H9 (cell line): ENCODE results near the gene COL4A4. TPM values are rescaled to one million over a fixed set of nuclear protein-coding genes. Genes with fewer than 3 reads are reported as not detected.

Source experiments
- DNase-seq: peaks from one replicate; pipeline ENCODE4 v3.0.0-alpha.2; 2017
- H2AFZ ChIP-seq: one replicate; pipeline ENCODE4 v1.6.1; 2013; ENCODE audit warnings: mild to moderate bottlenecking, low read length, control low read depth, moderate library complexity
- H2AK5ac ChIP-seq: 2 replicates; pipeline ENCODE4 v1.6.1; 2013; ENCODE audit warnings: low read length, control low read depth, mixed read lengths; ENCODE audit not compliant: insufficient read length
- H2BK120ac ChIP-seq: one replicate; pipeline ENCODE4 v1.6.1; 2013; ENCODE audit warnings: low read depth, mild to moderate bottlenecking, low read length, control low read depth, inconsistent platforms; ENCODE audit not compliant: poor library complexity, severe bottlenecking
- H2BK12ac ChIP-seq: 2 replicates; pipeline ENCODE4 v1.6.1; 2013; ENCODE audit warnings: low read length, control low read depth, mixed read lengths, low read depth; ENCODE audit not compliant: insufficient read length
- H2BK15ac ChIP-seq: 2 replicates; pipeline ENCODE4 v1.6.1; 2013; ENCODE audit warnings: low read depth, low read length, control low read depth
- H2BK20ac ChIP-seq: one replicate; pipeline ENCODE4 v1.6.1; 2013; ENCODE audit warnings: low read depth, mild to moderate bottlenecking, low read length, control low read depth, inconsistent platforms; ENCODE audit not compliant: poor library complexity, severe bottlenecking
- H2BK5ac ChIP-seq: 2 replicates; pipeline ENCODE4 v1.6.1; 2013; ENCODE audit warnings: low read length, control low read depth, mixed read lengths; ENCODE audit not compliant: insufficient read length
- H3K14ac ChIP-seq: 2 replicates; pipeline ENCODE4 v1.6.1; 2013; ENCODE audit warnings: low read length, control low read depth; ENCODE audit not compliant: insufficient read depth
- H3K18ac ChIP-seq: 2 replicates; pipeline ENCODE4 v1.6.1; 2013; ENCODE audit warnings: low read depth, mild to moderate bottlenecking, mixed read lengths, low read length, control low read depth; ENCODE audit not compliant: insufficient read length
- H3K23ac ChIP-seq: 2 replicates; pipeline ENCODE4 v1.6.1; 2013; ENCODE audit warnings: low read length, control low read depth, mixed read lengths, low read depth; ENCODE audit not compliant: insufficient read length
- H3K23me2 ChIP-seq: 2 replicates; pipeline ENCODE4 v1.6.1; 2013; ENCODE audit warnings: low read depth, mild to moderate bottlenecking, mixed read lengths, low read length, control low read depth; ENCODE audit not compliant: insufficient read length, poor library complexity, severe bottlenecking
- H3K27ac ChIP-seq: 2 replicates; pipeline ENCODE4 v1.5.1; 2013; ENCODE audit warnings: low read length, control low read depth, mixed read lengths, low read depth; ENCODE audit not compliant: insufficient read length
- H3K27me3 ChIP-seq: 2 replicates; pipeline ENCODE4 v1.6.1; 2013; ENCODE audit warnings: low read length, control low read depth, inconsistent platforms; ENCODE audit not compliant: insufficient read depth
- H3K4ac ChIP-seq: 2 replicates; pipeline ENCODE4 v1.6.1; 2013; ENCODE audit warnings: low read depth, mild to moderate bottlenecking, control low read depth, inconsistent platforms, low read length, moderate library complexity
- H3K4me1 ChIP-seq: 2 replicates; pipeline ENCODE4 v1.6.1; 2013; ENCODE audit warnings: low read length, control low read depth, inconsistent platforms; ENCODE audit not compliant: insufficient read depth
- H3K4me2 ChIP-seq: 2 replicates; pipeline ENCODE4 v1.6.1; 2013; ENCODE audit warnings: low read length, control low read depth, mixed read lengths; ENCODE audit not compliant: insufficient read length, insufficient read depth
- H3K56ac ChIP-seq: 2 replicates; pipeline ENCODE4 v1.6.1; 2013; ENCODE audit warnings: low read depth, mild to moderate bottlenecking, mixed read lengths, low read length, control low read depth; ENCODE audit not compliant: insufficient read length
- H3K79me1 ChIP-seq: 2 replicates; pipeline ENCODE4 v1.6.1; 2013; ENCODE audit warnings: low read depth, mild to moderate bottlenecking, moderate library complexity, low read length, control low read depth, inconsistent platforms; ENCODE audit not compliant: insufficient read depth, poor library complexity, severe bottlenecking
- H3K79me2 ChIP-seq: 2 replicates; pipeline ENCODE4 v1.6.1; 2013; ENCODE audit warnings: low read length, control low read depth, inconsistent platforms; ENCODE audit not compliant: insufficient read depth
- H3K9ac ChIP-seq: 2 replicates; pipeline ENCODE4 v1.6.1; 2013; ENCODE audit warnings: low read length, control low read depth, mixed read lengths; ENCODE audit not compliant: insufficient read length; ENCODE audit errors: extremely low read depth
- H3K9me3 ChIP-seq: one replicate; pipeline ENCODE4 v1.6.1; 2013; ENCODE audit warnings: low read depth, low read length, inconsistent platforms; ENCODE audit not compliant: control insufficient read depth
- H3T11ph ChIP-seq: one replicate; pipeline ENCODE4 v1.6.1; 2013; ENCODE audit warnings: mild to moderate bottlenecking, low read length, control low read depth, inconsistent platforms
- H4K20me1 ChIP-seq: one replicate; pipeline ENCODE4 v1.6.1; 2013; ENCODE audit not compliant: control insufficient read depth, insufficient read length, insufficient read depth
- H4K5ac ChIP-seq: 2 replicates; pipeline ENCODE4 v1.6.1; 2013; ENCODE audit warnings: low read depth, mild to moderate bottlenecking, mixed read lengths, low read length, control low read depth; ENCODE audit not compliant: insufficient read length
- H4K8ac ChIP-seq: replicated peaks from 2 replicates; pipeline ENCODE4 v1.6.1; 2013; ENCODE audit warnings: low read length, control low read depth, mixed read lengths, low read depth; ENCODE audit not compliant: insufficient read length
- H4K91ac ChIP-seq: 2 replicates; pipeline ENCODE4 v1.6.1; 2013; ENCODE audit warnings: low read depth, mild to moderate bottlenecking, moderate library complexity, mixed read lengths, low read length, control low read depth; ENCODE audit not compliant: insufficient read length
- H3K27ac Mint-ChIP-seq, 3 experiments: 2 replicates in 2 of 3; 3 replicates in 1 of 3; pipeline ENCODE4 v1.8.0; 2020 to 2021; ENCODE audit warnings: mixed read lengths in 3 of 3, mild to moderate bottlenecking in 1 of 3, moderate library complexity in 1 of 3
- H3K27me3 Mint-ChIP-seq: 2 replicates; pipeline ENCODE4 v1.8.0; 2021; ENCODE audit warnings: low read depth, mild to moderate bottlenecking, moderate library complexity, mixed read lengths
- H3K36me3 Mint-ChIP-seq, 3 experiments: 2 replicates in 2 of 3; 3 replicates in 1 of 3; pipeline ENCODE4 v1.8.0; 2020 to 2021; ENCODE audit warnings: low read depth in 3 of 3, mixed read lengths in 3 of 3; ENCODE audit not compliant: insufficient read depth in 1 of 3
- H3K4me1 Mint-ChIP-seq, 2 experiments: 2 replicates each; pipeline ENCODE4 v1.8.0; 2020; ENCODE audit warnings: mixed read lengths in 2 of 2
- H3K4me3 Mint-ChIP-seq, 2 experiments: 2 replicates in 1 of 2; 3 replicates in 1 of 2; pipeline ENCODE4 v1.8.0; 2020 to 2021; ENCODE audit warnings: mild to moderate bottlenecking in 2 of 2, mixed read lengths in 2 of 2, moderate library complexity in 1 of 2
- H3K9me3 Mint-ChIP-seq, 2 experiments: 2 replicates in 1 of 2; 3 replicates in 1 of 2; pipeline ENCODE4 v1.8.0; 2020; ENCODE audit warnings: mild to moderate bottlenecking in 2 of 2, mixed read lengths in 2 of 2, moderate library complexity in 1 of 2
- CTCF ChIP-seq: fragments of 200-600 bp; sonication (generic); conservative IDR thresholded peaks from 3 replicates; pipeline ENCODE4 v1.8.0; 2021; ENCODE audit warnings: antibody characterized with exemption, mild to moderate bottlenecking
- WGBS: extraction: QIAGEN DNeasy Blood & Tissue Kit; methylation state at CpG from one replicate; pipeline ENCODE4 v1.1.7; 2013; ENCODE audit warnings: missing lambda C conversion rate, low lambda C conversion rate, mixed read lengths; ENCODE audit not compliant: insufficient read length; ENCODE audit errors: extremely low coverage; 5-methylcytosine and 5-hydroxymethylcytosine counted together
- total RNA-seq: library from RNA; stranded (reverse); gene quantifications from 2 replicates; pipeline ENCODE4 v1.2.1, GENCODE V29; 2021

Gene COL4A4
- total RNA-seq, 1 experiment from 2014 or later, result 0.92 TPM

DNA sequence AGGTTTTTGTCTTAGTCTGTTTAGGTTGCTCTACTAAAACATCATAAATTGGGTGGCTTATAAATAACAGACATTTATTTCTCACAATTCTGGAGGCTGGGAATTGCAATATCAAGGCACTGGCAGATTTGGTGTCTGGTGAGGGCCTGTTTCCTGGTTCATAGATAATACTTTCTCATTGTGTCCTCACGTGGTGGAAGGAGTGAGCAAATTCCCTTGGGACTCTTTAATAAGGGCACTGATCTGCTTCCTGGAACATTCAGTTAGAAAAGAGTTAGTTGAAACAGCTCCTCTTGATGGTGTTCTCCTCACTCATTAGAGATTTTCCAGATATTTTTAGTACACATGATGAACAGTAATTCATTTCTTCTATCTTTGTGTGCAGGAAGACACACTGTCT, 22.7 kb upstream of the COL4A4 start:
- Histone ChIP-seq H3K9me3 (no peaks in the 10 kb centered on the region), H3K4ac (no peak overlapping the region), H3K23me2 (no peaks in the 10 kb centered on the region), H3K14ac (no peak overlapping the region), H2BK15ac (no peak overlapping the region), H3K23ac (no peak overlapping the region), H3K27ac (no peak overlapping the region), H4K20me1 (no peaks in the 10 kb centered on the region), H4K5ac (no peak overlapping the region), H3K18ac (no peak overlapping the region), H4K91ac (no peak overlapping the region), H3K9ac (no peak overlapping the region), H3K79me2 (no peaks in the 10 kb centered on the region), H3K79me1 (no peaks in the 10 kb centered on the region), H3K56ac (no peak overlapping the region), H2BK5ac (no peak overlapping the region), H3K4me1 (peaks cover 11% of the 10 kb centered on the region; the same call in 1 of the 2 replicates), H2BK20ac (no peak overlapping the region), H2BK12ac (no peak overlapping the region), H2AFZ (no peak overlapping the region), H4K8ac (no peak overlapping the region), H3T11ph (no peak overlapping the region), H3K27me3 (no peaks in the 10 kb centered on the region), H2BK120ac (no peak overlapping the region), H3K4me2 (no peak overlapping the region), H2AK5ac (no peak overlapping the region)
- no peaks in the 10 kb centered on the region; a peak in 2 of 5 replicates for H3K9me3 Mint-ChIP-seq
- H3K36me3 Mint-ChIP-seq, result peaks cover 0 to 5% (median 0%) of the 10 kb centered on the region in 3 experiments; a peak in 2 of 7 replicates
- no CpG with 5 or more reads among the region's 1 CpG for WGBS
- no peak overlapping the region for H3K27ac Mint-ChIP-seq
- no peak for TF ChIP-seq CTCF
- DNase-seq, result no peak
- peaks cover 36 to 49% of the 10 kb centered on the region in 2 experiments for H3K4me1 Mint-ChIP-seq
- H3K4me3 Mint-ChIP-seq, result no peak overlapping the region
- H3K27me3 Mint-ChIP-seq, result peaks cover 3% of the 10 kb centered on the region; the same call in 1 of the 2 replicates
